Measurements from ENCODE around the gene UBL4A. TPM values are rescaled to one million over a fixed set of nuclear protein-coding genes. Genes with fewer than 3 reads are reported as not detected.

Gene UBL4A
- polyA plus RNA-seq, 1 of the 3 experiments (the other 2 are of a cell fraction): 27.8 TPM

GRCh38 chrX:154452823-154453222, 33.6 kb downstream of the UBL4A start:
- ChIA-PET POLR2A (no interaction called here), CTCF (no interaction called here)
- no peak for DNase-seq
- peaks cover 4% of the 10 kb centered on the region for H3F3A ChIP-seq (replicated peaks; ENCODE audit: insufficient read depth)
- no peaks in the 10 kb centered on the region for H3K79me2 ChIP-seq (ENCODE audit: insufficient read depth)
- no peaks in the 10 kb centered on the region for H3K9me2 ChIP-seq
- H3K27ac ChIP-seq (ENCODE audit: low read depth in 2 of 2, low read length in 1 of 2): no peak overlapping the region
- no peak overlapping the region for H3K4me2 ChIP-seq
- H4K20me1 ChIP-seq (ENCODE audit: insufficient read depth): no peaks in the 10 kb centered on the region
- H3K27me3 ChIP-seq (ENCODE audit: insufficient read depth): peaks cover 21% of the 10 kb centered on the region
- H2AFZ ChIP-seq (ENCODE audit: low read depth): no peak overlapping the region
- H3K4me3 ChIP-seq (ENCODE audit: low read depth in 2 of 2, low read length in 1 of 2): no peak overlapping the region
- no peaks in the 10 kb centered on the region for H3K9me3 ChIP-seq
- no peak overlapping the region for H3K9ac ChIP-seq
- WGBS (ENCODE audit: low lambda C conversion rate): 85% methylated on average over 9 of the region's 9 CpGs
- TF ChIP-seq USF2 (IDR thresholded peaks at IDR 0.05; ENCODE audit: borderline replicate concordance, low read depth, low read length) (no peak), MXI1 (IDR thresholded peaks at IDR 0.05; ENCODE audit: low read depth, low read length) (no peak), IRF3 (IDR thresholded peaks at IDR 0.05; ENCODE audit: low read depth, low read length) (no peak), ELF1 (IDR thresholded peaks at IDR 0.05) (no peak), NRF1 (IDR thresholded peaks at IDR 0.05; ENCODE audit: low read depth, low read length) (no peak), YY1 (IDR thresholded peaks at IDR 0.05; ENCODE audit: low read depth) (no peak), RXRA (IDR thresholded peaks at IDR 0.05; ENCODE audit: borderline replicate concordance, low read depth) (no peak), TEAD4 (IDR thresholded peaks at IDR 0.05; ENCODE audit: borderline replicate concordance, insufficient read depth) (no peak), TCF12 (IDR thresholded peaks at IDR 0.05) (no peak), NFIC (IDR thresholded peaks at IDR 0.05; ENCODE audit: borderline replicate concordance) (no peak)
- H3K36me3 ChIP-seq (replicated peaks in 1 of 2; ENCODE audit: control insufficient read depth in 1 of 2, insufficient read depth in 2 of 2, low read length in 1 of 2): no peaks in the 10 kb centered on the region
- H3K4me1 ChIP-seq (ENCODE audit: control insufficient read depth in 1 of 2, insufficient read depth in 2 of 2, low read depth in 1 of 2, low read length in 1 of 2): no peaks in the 10 kb centered on the region

- Histone ChIP-seq H3K4me2 (no peak overlapping the region), H3K9me2 (no peaks in the 10 kb centered on the region), H3K9me3 (no peaks in the 10 kb centered on the region), H2AFZ (ENCODE audit: low read depth) (no peak overlapping the region), H3K4me1 (ENCODE audit: control insufficient read depth in 1 of 2, insufficient read depth in 2 of 2, low read depth in 1 of 2, low read length in 1 of 2) (peaks cover 0 to 4% of the 10 kb centered on the region in 2 experiments; a peak in 1 of 4 replicates), H3F3A (replicated peaks; ENCODE audit: insufficient read depth) (no peaks in the 10 kb centered on the region), H3K27me3 (ENCODE audit: insufficient read depth) (peaks cover 23% of the 10 kb centered on the region), H3K27ac (ENCODE audit: low read depth in 2 of 2, low read length in 1 of 2) (no peak overlapping the region), H3K79me2 (ENCODE audit: insufficient read depth) (peaks cover 9% of the 10 kb centered on the region; the same call in 1 of the 2 replicates), H3K36me3 (replicated peaks in 1 of 2; ENCODE audit: control insufficient read depth in 1 of 2, insufficient read depth in 2 of 2, low read length in 1 of 2) (peaks cover 0 to 2% of the 10 kb centered on the region in 2 experiments), H3K4me3 (ENCODE audit: low read depth in 2 of 2, low read length in 1 of 2) (no peak overlapping the region), H3K9ac (no peak overlapping the region), H4K20me1 (ENCODE audit: insufficient read depth) (0 out of 2 replicates have a peak, but pooled peaks cover 5% of the 10 kb centered on the region)
- WGBS (ENCODE audit: low lambda C conversion rate): 57% methylated on average over 12 of the region's 17 CpGs
- ChIA-PET CTCF (no interaction called here), POLR2A (no interaction called here)
- DNase-seq: no peak
- TF ChIP-seq POLR2AphosphoS5 (IDR thresholded peaks at IDR 0.05; ENCODE audit: low read depth, low read length) (no peak), TAF1 (IDR thresholded peaks at IDR 0.05; ENCODE audit: borderline replicate concordance, low read depth, low read length) (no peak), FOXM1 (IDR thresholded peaks at IDR 0.05; ENCODE audit: low read depth) (no peak), GATA2 (CRISPR knock-in tag; IDR thresholded peaks at IDR 0.05) (no peak), IRF3 (IDR thresholded peaks at IDR 0.05; ENCODE audit: low read depth, low read length) (no peak), TCF12 (IDR thresholded peaks at IDR 0.05) (no peak), MXI1 (IDR thresholded peaks at IDR 0.05; ENCODE audit: low read depth, low read length) (no peak), SMC3 (IDR thresholded peaks at IDR 0.05; ENCODE audit: low read depth, low read length) (no peak), NRF1 (IDR thresholded peaks at IDR 0.05; ENCODE audit: low read depth, low read length) (no peak), ZBTB33 (IDR thresholded peaks at IDR 0.05; ENCODE audit: borderline replicate concordance, low read depth) (no peak), CTCF (IDR thresholded peaks at IDR 0.05) (no peak), SIN3A (IDR thresholded peaks at IDR 0.05; ENCODE audit: borderline replicate concordance, low read depth, low read length) (no peak), EZH2phosphoT487 (IDR thresholded peaks at IDR 0.05; ENCODE audit: borderline replicate concordance, low read depth) (no peak), PBX3 (IDR thresholded peaks at IDR 0.05) (no peak)
Measured at GRCh38 chrX:154450312-154450711, 36.1 kb downstream of the UBL4A start.
